Activated CD4-positive, alpha-beta memory T cell treated with anti-CD3 and anti-CD28 coated beads, Interleukin-2, amount 10 ng/mL, durations not matched to agents 7 days and 5 days (primary cell): ENCODE results near the gene ZDHHC14. TPM values are rescaled to one million over a fixed set of nuclear protein-coding genes. Genes with fewer than 3 reads are reported as not detected.
"Not testable (repeated sequence)": the region's sequence is repeated elsewhere in the genome, so short reads cannot be mapped to it uniquely, and the experiment has no call there.

Experiments used
- CTCF ChIA-PET: fragments of 350-600 bp; sonication (Branson Sonifier 250); formaldehyde crosslinking; loops from one replicate; lab custom pipeline; 2021; ENCODE audit warnings: antibody characterized with exemption, inconsistent platforms; lab: Charles Lee
- POLR2A ChIA-PET: fragments of 350-600 bp; sonication (Branson Sonifier 250); formaldehyde crosslinking; loops from one replicate; lab custom pipeline; 2021; ENCODE audit warnings: antibody characterized with exemption; lab: Charles Lee
- DNase-seq: peaks from one replicate; pipeline ENCODE4 v3.0.0-alpha.2; 2020
- H3K27ac Mint-ChIP-seq: one replicate; pipeline ENCODE4 v1.8.0; 2021; ENCODE audit warnings: mild to moderate bottlenecking, mixed read lengths
- H3K27me3 Mint-ChIP-seq: one replicate; pipeline ENCODE4 v1.8.0; 2021; ENCODE audit warnings: mixed read lengths
- H3K36me3 Mint-ChIP-seq: one replicate; pipeline ENCODE4 v1.8.0; 2021; ENCODE audit warnings: low read depth, mixed read lengths
- H3K4me1 Mint-ChIP-seq: one replicate; pipeline ENCODE4 v1.8.0; 2021; ENCODE audit warnings: mixed read lengths
- H3K4me3 Mint-ChIP-seq: one replicate; pipeline ENCODE4 v1.8.0; 2021; ENCODE audit warnings: mild to moderate bottlenecking, mixed read lengths
- H3K9me3 Mint-ChIP-seq: one replicate; pipeline ENCODE4 v1.8.0; 2021; ENCODE audit warnings: mixed read lengths
- total RNA-seq, 2 experiments: library from RNA; stranded (reverse); gene quantifications; one replicate each; pipeline ENCODE4 v1.2.3, GENCODE V29; 2021

Gene ZDHHC14
- total RNA-seq, 2 experiments from 2014 or later, result 8.1 to 8.7 TPM

GRCh38 chr6:157699777-157700636 lies 319.0 kb downstream of the ZDHHC14 start:
- peaks cover 15% of the 10 kb centered on the region for H3K27me3 Mint-ChIP-seq
- H3K36me3 Mint-ChIP-seq, result no peaks in the 10 kb centered on the region
- H3K4me3 Mint-ChIP-seq, result no peak overlapping the region
- H3K4me1 Mint-ChIP-seq, result no peaks in the 10 kb centered on the region
- no peak for DNase-seq
- ChIA-PET CTCF (interaction anchor here (0.6 kb wide), 1 partner anchor 446 kb away, joined by 3 read pairs; no protein-coding TSS in a partner anchor), POLR2A (no interaction called here)
- H3K9me3 Mint-ChIP-seq, result peaks cover 2% of the 10 kb centered on the region
- no peak overlapping the region for H3K27ac Mint-ChIP-seq

- CTCF ChIA-PET, H3K4me1 Mint-ChIP-seq, H3K9me3 Mint-ChIP-seq, POLR2A ChIA-PET, H3K4me3 Mint-ChIP-seq, H3K27me3 Mint-ChIP-seq, DNase-seq, H3K36me3 Mint-ChIP-seq, H3K27ac Mint-ChIP-seq: not testable (repeated sequence)
These were observed 325.4 kb downstream of the ZDHHC14 start for GRCh38 chr6:157706351-157706750.

- ChIA-PET CTCF (no interaction called here), POLR2A (no interaction called here)
These were observed 325.9 kb downstream of the ZDHHC14 start for GRCh38 chr6:157706883-157707282.

GRCh38 chr6:157707576-157707975 lies 326.6 kb downstream of the ZDHHC14 start:
- ChIA-PET CTCF (no interaction called here), POLR2A (no interaction called here)

More at GRCh38 chr6:157706883-157707282, 325.9 kb downstream of the ZDHHC14 start:
- Mint-ChIP-seq H3K27me3 (peaks cover 4% of the 10 kb centered on the region), H3K9me3 (no peaks in the 10 kb centered on the region), H3K4me1 (no peaks in the 10 kb centered on the region), H3K4me3 (no peak overlapping the region), H3K27ac (no peak overlapping the region), H3K36me3 (no peaks in the 10 kb centered on the region)
- no peak for DNase-seq

GRCh38 chr6:157708239-157708638 lies 327.2 kb downstream of the ZDHHC14 start:
- H3K27ac Mint-ChIP-seq, result no peak overlapping the region
- no peaks in the 10 kb centered on the region for H3K4me1 Mint-ChIP-seq
- peaks cover 3% of the 10 kb centered on the region for H3K27me3 Mint-ChIP-seq
- POLR2A ChIA-PET, result no interaction called here
- CTCF ChIA-PET, result no interaction called here
- no peak for DNase-seq
- H3K36me3 Mint-ChIP-seq, result no peaks in the 10 kb centered on the region
- no peak overlapping the region for H3K4me3 Mint-ChIP-seq
- H3K9me3 Mint-ChIP-seq, result no peaks in the 10 kb centered on the region

More at GRCh38 chr6:157707576-157707975, 326.6 kb downstream of the ZDHHC14 start:
- Mint-ChIP-seq H3K27me3 (peaks cover 4% of the 10 kb centered on the region), H3K9me3 (no peaks in the 10 kb centered on the region), H3K27ac (no peak overlapping the region), H3K36me3 (no peaks in the 10 kb centered on the region), H3K4me1 (no peaks in the 10 kb centered on the region), H3K4me3 (no peak overlapping the region)
- no peak for DNase-seq

- H3K9me3 Mint-ChIP-seq, result no peaks in the 10 kb centered on the region
- POLR2A ChIA-PET, result no interaction called here
- CTCF ChIA-PET, result no interaction called here
- no peak for DNase-seq
- H3K4me1 Mint-ChIP-seq, result no peaks in the 10 kb centered on the region
- H3K36me3 Mint-ChIP-seq, result no peaks in the 10 kb centered on the region
- peaks cover 3% of the 10 kb centered on the region for H3K27me3 Mint-ChIP-seq
- H3K4me3 Mint-ChIP-seq, result no peak overlapping the region
- H3K27ac Mint-ChIP-seq, result no peak overlapping the region
These were observed 327.9 kb downstream of the ZDHHC14 start for GRCh38 chr6:157708933-157709332.

- no peaks in the 10 kb centered on the region for H3K9me3 Mint-ChIP-seq
- DNase-seq, result no peak
- H3K27ac Mint-ChIP-seq, result no peak overlapping the region
- peaks cover 3% of the 10 kb centered on the region for H3K27me3 Mint-ChIP-seq
- POLR2A ChIA-PET, result no interaction called here
- H3K36me3 Mint-ChIP-seq, result no peaks in the 10 kb centered on the region
- CTCF ChIA-PET, result no interaction called here
- H3K4me1 Mint-ChIP-seq, result no peaks in the 10 kb centered on the region
- H3K4me3 Mint-ChIP-seq, result no peak overlapping the region
These were observed 328.6 kb downstream of the ZDHHC14 start for GRCh38 chr6:157709555-157709954.

- CTCF ChIA-PET, result no interaction called here
- Mint-ChIP-seq H3K4me3 (no peak overlapping the region), H3K27me3 (peaks cover 2% of the 10 kb centered on the region), H3K27ac (no peak overlapping the region), H3K4me1 (no peaks in the 10 kb centered on the region), H3K36me3 (no peaks in the 10 kb centered on the region), H3K9me3 (no peaks in the 10 kb centered on the region)
- POLR2A ChIA-PET, result no interaction called here
- no peak for DNase-seq
These were observed 329.6 kb downstream of the ZDHHC14 start for GRCh38 chr6:157710604-157711003.

GRCh38 chr6:157711060-157711459 lies 330.1 kb downstream of the ZDHHC14 start:
- CTCF ChIA-PET, result no interaction called here
- Mint-ChIP-seq H3K9me3 (no peaks in the 10 kb centered on the region), H3K27me3 (peaks cover 3% of the 10 kb centered on the region)

GRCh38 chr6:157712585-157713295 lies 331.8 kb downstream of the ZDHHC14 start:
- no peaks in the 10 kb centered on the region for H3K4me1 Mint-ChIP-seq
- H3K27me3 Mint-ChIP-seq, result peaks cover 4% of the 10 kb centered on the region
- ChIA-PET POLR2A (no interaction called here), CTCF (no interaction called here)
- H3K9me3 Mint-ChIP-seq, result no peaks in the 10 kb centered on the region
- no peak overlapping the region for H3K27ac Mint-ChIP-seq
- H3K4me3 Mint-ChIP-seq, result no peak overlapping the region
- DNase-seq, result no peak
- no peaks in the 10 kb centered on the region for H3K36me3 Mint-ChIP-seq

More at GRCh38 chr6:157711060-157711459, 330.1 kb downstream of the ZDHHC14 start:
- Mint-ChIP-seq H3K36me3 (no peaks in the 10 kb centered on the region), H3K27ac (no peak overlapping the region), H3K4me1 (no peaks in the 10 kb centered on the region), H3K4me3 (no peak overlapping the region)
- POLR2A ChIA-PET, result no interaction called here
- DNase-seq, result no peak

GRCh38 chr6:157713451-157714152 lies 332.6 kb downstream of the ZDHHC14 start:
- H3K27ac Mint-ChIP-seq, result no peak overlapping the region

GRCh38 chr6:157714153-157714490 lies 333.1 kb downstream of the ZDHHC14 start:
- Mint-ChIP-seq H3K9me3 (no peaks in the 10 kb centered on the region), H3K4me3 (no peak overlapping the region), H3K4me1 (no peaks in the 10 kb centered on the region), H3K27ac (no peak overlapping the region), H3K36me3 (no peaks in the 10 kb centered on the region), H3K27me3 (peaks cover 5% of the 10 kb centered on the region)
- CTCF ChIA-PET, result no interaction called here
- DNase-seq, result no peak
- POLR2A ChIA-PET, result no interaction called here

More at GRCh38 chr6:157713451-157714152, 332.6 kb downstream of the ZDHHC14 start:
- DNase-seq, result no peak
- H3K36me3 Mint-ChIP-seq, result no peaks in the 10 kb centered on the region
- H3K9me3 Mint-ChIP-seq, result no peaks in the 10 kb centered on the region
- H3K27me3 Mint-ChIP-seq, result peaks cover 4% of the 10 kb centered on the region
- no peak overlapping the region for H3K4me3 Mint-ChIP-seq
- ChIA-PET POLR2A (no interaction called here), CTCF (no interaction called here)
- no peaks in the 10 kb centered on the region for H3K4me1 Mint-ChIP-seq

- no peak for DNase-seq
- no peaks in the 10 kb centered on the region for H3K36me3 Mint-ChIP-seq
- ChIA-PET CTCF (no interaction called here), POLR2A (no interaction called here)
- no peak overlapping the region for H3K27ac Mint-ChIP-seq
- H3K4me1 Mint-ChIP-seq, result no peaks in the 10 kb centered on the region
- no peaks in the 10 kb centered on the region for H3K9me3 Mint-ChIP-seq
- no peak overlapping the region for H3K4me3 Mint-ChIP-seq
- H3K27me3 Mint-ChIP-seq, result peaks cover 12% of the 10 kb centered on the region
These were observed 334.8 kb downstream of the ZDHHC14 start for GRCh38 chr6:157715728-157716164.
